ENCODE measurements around the gene GAL3ST3.
A peak's percentile ranks its signal among the peaks of the same experiment; 100 is the strongest.
"Not testable (repeated sequence)": the region's sequence is repeated elsewhere in the genome, so short reads cannot be mapped to it uniquely, and the experiment has no call there.

The GAL3ST3 gene

DNA sequence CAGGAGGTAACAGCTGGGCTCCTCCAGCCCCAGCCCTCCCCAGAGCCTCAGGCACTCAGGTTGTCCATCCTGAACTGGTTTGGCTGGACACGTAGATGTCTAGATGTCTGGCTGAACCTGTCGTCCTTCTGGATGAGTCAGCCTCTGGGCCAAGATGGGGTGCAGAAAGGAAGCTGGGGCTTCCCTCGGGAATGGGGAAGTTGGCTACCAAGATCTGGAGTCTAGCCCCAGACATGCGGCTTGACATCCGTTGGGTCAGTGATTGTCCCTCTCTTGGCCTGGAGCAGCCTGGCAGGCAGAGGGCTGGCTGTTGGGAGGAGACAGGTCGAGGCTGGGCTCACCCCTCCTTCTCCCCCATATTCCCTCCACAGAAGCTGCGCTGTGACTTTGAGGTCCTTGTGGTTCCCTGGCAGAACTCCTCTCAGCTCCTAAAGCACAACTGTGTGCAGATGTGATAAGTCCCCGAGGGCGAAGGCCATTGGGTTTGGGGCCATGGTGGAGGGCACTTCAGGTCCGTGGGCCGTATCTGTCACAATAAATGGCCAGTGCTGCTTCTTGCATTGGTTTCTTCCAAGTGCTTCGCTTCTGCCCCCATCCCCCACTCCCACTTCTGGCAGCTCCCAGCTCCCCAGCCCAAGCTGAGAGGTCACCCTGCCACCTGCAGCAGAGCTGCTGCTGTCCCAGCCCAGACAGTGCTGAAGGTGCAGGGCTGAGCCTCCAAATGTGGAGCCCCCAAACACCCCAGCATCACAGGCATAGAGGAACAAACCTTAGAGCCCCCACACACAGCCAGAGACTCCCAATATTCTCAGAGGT lies 35.8 kb downstream of the GAL3ST3 start:
- DNase-seq (ENCODE audit: low spot score), result peak; percentile 33

DNA sequence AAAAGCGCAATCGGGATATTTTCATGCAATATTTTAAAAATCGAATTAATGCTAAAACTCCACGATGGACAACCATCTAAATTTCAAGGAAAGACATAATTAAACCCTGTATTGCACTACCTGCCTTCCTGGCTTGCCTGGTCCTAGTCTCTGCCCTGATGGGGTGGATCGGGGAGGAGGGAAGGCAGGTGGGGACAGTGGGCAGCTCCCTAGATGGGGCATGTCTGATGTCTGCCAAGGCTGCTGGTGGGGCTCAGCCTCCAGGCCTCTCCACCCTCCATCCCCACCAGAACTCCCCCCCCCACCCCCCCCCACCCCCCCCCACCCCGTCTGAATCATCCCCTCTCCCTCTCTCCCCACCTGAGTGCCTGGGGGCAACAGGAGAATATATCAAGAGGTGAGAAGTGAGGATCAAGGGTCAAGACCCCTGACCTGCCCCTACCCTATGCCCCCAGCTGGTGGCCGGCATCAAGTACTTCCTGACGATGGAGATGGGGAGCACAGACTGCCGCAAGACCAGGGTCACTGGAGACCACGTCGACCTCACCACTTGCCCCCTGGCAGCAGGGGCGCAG lies 36.5 kb downstream of the GAL3ST3 start:
- no peak for DNase-seq (ENCODE audit: low spot score)

DNA sequence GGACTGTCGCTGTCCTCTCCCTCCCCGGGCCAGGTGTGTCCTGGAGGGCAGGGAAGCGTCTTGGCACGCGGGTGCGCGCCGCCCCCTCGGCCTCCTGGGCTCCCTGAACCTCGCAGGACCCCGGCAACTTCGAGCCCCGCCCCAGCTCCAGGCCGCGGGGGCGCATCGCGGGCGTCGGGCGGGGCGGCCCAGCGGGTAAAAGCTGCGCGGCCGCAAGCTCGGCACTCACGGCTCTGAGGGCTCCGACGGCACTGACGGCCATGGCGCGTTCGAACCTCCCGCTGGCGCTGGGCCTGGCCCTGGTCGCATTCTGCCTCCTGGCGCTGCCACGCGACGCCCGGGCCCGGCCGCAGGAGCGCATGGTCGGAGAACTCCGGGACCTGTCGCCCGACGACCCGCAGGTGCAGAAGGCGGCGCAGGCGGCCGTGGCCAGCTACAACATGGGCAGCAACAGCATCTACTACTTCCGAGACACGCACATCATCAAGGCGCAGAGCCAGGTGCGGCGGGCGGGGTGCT lies 37.1 kb downstream of the GAL3ST3 start, which contains the start of gene CST6:
TSS of gene CST6 (plus strand) at position 224 of the 519 bp plus-strand sequence. CDS start at position 261, 37 bp downstream.
- no peak for DNase-seq (ENCODE audit: low spot score)

DNA sequence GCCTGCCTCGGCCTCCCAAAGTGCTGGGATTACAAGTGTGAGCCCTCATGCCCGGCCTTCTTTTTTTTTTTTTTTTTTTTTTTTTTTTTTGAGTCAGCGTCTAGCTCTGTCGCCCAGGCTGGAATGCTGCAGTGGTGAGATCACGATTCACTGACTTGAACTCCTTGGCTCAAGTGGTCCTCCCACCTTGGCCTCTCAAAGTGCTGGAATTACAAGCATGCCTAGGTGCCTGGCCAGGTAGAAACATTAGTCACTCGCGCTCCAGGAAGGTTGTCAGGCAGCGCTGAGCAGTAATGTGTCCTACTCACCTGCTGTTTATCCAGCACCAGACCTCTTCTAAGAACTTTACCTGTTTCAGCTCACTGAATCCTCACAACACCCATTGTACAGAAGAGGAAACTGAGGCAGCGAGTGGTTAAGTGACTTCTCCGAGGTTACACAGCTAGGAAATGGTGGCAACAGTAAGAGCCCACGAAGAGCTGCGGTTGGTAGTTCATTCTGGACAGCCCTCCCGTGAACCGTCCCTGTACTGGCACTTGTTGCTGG lies 37.6 kb downstream of the GAL3ST3 start:
- no peak for DNase-seq (ENCODE audit: low spot score)

DNA sequence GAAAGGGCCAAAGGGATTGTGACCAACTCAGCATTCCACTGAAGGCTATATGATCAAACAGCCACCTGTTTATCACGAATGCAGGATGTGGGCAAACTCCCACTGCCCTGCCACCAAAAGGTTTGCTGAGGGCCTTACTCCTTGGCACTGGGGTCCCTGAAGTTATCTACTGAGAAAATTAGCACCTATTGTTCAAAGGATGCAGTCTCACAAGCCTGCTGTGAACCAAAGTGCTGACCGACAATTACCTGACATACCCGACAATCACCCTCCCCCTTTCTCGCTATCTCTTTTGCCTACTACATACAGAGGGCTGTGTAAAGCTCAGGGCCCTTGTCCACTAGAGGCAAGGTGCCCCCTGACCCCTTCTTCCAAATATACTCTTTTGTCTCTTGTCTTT lies 38.9 kb downstream of the GAL3ST3 start:
- not testable (repeated sequence) for DNase-seq (ENCODE audit: low spot score)

DNA sequence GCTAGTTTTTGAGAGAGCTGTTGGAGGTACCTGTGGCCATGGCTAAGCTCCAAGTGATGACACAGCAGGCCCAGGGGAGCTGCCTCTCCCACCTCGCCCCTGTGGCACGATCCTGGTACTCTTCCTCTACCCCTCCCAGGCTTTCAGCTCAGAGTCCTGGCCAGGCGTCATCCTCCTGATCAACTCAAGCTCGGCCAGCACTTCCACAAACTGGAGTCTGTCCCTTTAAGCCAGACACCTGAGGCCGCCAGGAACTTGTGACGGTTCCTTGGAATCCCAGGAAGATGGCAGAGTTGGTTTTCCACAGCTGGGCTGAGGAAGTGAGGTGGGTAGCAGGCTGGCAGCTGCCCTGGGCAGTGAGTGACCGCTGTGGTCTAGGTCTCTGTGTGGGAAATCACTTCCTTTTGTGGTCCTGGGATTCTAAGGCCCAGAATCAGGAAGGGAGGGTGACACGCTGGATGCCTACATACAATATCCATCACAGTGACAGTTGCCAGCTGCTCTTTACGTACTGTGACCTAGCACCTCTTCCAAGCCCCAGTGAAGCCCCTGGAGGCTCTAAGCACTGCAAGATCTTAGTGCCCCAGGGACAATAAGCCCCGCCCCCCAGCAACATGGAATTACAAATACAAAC lies 40.4 kb downstream of the GAL3ST3 start:
- no peak for DNase-seq (ENCODE audit: low spot score)

DNA sequence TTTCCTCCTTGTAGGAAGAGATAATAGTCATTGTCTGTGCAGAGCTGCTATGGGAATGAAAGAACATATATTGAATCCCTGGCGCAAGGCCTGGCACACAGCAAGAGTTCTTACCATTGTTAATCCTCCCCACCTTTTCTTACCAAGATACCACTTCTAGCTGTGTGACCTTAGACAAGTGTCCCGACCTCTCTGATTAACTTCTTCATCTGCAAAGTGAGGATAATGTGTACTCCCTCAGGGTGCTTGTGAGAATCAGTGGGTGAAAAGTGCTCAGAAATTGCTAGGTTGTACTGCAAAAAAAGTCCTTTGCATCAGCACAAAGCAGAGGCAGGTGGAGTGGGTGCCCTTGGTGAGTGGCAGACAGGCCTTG lies 40.9 kb downstream of the GAL3ST3 start:
- DNase-seq (ENCODE audit: low spot score), result no peak

DNA sequence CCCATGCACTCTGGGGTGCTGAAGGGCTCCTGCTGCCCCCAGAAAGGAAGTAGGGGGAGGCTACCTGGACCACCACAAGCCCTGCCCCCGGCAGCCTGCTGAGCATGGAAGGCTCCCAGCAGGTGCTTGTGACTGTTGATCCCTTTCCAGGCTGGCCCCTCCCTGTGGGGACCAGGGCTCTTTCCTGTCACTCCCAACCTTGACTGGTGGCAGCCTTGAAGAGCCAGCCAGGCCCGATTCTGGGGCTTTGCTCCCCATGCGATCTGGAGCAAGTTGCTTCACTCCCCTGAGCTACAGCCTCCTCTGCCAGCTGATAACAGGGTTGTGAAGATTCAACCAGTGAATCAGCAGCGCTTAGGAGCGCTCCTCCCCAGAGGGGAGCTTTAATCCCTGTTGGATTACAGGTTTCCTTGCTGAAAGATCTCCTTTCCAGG lies 41.7 kb downstream of the GAL3ST3 start:
- no peak for DNase-seq (ENCODE audit: low spot score)

DNA sequence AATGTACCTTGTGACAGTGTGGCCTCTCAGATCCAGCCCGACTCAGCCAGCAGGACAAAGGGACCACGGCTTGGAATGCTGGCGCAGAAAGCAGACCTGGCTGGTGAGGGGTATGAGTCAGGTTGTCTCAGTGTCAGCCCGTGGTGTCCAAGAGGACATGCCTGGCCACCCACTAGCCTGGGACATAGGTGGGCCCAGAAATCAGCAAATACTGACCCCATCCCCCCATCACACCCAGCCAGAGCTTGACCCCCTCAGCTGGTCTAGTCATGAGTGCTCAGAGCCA lies 42.1 kb downstream of the GAL3ST3 start:
- no peak for DNase-seq (ENCODE audit: low spot score)

DNA sequence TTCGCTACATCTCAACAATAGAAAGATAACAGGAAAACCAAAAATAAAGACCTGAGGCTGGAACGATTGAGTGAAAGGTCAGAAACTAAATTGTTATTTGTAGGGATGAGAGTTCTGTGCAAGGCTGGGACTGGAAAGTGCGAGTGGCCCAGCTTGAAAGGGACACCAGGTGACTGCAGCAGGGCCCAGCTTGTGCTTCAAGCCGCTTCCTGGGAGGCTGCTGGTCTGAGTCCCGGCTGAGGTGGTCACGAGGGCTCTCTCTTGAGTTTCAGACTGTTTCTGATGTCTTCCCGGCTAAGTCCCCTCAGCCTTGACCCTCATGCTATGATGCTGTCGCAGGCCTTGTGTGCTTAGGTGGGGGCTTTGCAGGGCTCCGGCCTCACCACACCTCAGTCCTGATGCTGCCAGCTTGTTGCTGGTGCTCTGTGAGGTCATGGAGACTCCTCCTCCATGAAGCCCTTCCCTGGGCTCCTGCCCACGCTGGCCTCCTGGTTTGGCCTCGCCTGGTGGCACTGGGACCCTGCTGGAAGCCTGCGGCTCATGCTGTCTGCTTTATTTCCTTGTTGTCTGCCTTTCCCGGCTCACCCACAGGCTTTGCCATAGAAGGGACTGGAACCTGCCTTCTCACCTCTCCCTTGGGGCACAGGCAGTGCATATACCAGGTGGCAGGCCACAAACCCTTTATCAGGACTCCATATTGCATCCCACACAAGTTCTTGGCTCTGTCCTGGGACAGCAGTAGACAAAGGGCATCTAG lies 42.6 kb downstream of the GAL3ST3 start:
- DNase-seq (ENCODE audit: low spot score), result no peak

DNA sequence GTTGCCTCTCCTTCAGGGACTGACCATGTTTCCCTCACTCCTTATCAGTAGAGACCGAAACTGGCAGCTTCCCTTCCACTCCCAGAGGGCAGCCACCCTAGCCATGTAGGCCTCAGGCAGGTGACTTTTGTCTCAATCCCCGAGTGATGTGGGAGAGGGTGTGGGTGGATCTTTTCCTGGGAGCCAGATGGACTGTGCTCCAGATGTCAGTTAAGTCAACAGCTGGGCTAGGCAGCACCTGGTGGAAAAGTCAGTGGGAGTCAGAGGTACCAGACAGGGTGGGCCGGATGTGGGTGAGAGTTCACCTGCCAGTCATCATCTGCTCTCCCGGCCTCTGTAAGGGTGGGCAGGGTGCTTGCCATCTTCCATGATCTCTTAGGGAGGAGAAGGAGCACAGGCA lies 44.8 kb downstream of the GAL3ST3 start:
- no peak for DNase-seq (ENCODE audit: low spot score)

DNA sequence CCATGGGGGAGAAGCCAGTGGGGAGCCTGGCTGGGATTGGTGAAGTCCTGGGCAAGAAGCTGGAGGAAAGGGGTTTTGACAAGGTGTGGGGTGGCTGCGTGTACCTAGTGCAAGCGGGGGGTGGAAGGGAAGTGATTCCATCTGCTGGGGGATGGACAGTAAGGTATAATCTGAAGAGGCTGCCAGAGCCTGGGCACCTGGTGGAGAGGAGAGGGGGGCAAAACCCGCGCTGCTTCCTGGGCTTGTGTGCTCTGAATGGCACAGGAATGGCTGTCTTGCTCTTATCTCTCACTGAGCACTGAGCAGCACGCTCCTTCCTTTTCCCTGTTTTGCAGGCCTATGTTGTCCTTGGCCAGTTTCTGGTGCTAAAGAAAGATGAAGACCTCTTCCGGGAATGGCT lies 45.7 kb downstream of the GAL3ST3 start:
- DNase-seq (ENCODE audit: low spot score), result no peak

DNA sequence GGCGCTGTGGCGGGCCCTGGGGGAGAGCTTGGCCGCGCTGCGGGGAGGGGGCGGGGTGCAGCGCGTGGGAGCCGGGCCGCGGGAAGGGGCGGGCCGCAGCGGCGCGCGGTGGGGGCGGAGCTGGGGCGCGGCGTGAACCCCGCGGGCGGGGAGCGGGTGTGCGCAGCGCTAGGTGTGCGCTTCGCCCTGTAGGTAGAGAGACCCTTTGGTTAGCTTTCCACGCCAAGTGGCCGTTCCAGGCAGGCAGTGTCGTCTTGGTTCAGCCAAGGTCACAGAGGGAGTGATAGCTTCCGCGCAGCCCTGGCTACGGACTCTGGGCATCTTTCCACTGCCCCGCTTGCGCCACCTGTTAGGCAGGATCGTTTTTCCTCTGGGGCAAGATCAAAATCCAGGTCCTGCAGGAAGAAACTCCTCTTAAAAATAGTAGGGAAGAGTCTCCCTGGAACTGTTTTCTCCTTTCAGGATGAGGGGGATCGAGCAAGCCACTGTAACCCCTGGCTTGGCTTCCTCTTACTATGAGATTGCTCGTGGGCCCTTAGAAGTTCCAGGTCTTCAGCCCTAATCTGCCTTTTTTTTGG lies 46.2 kb downstream of the GAL3ST3 start:
- DNase-seq (ENCODE audit: low spot score), result peak; percentile 67

DNA sequence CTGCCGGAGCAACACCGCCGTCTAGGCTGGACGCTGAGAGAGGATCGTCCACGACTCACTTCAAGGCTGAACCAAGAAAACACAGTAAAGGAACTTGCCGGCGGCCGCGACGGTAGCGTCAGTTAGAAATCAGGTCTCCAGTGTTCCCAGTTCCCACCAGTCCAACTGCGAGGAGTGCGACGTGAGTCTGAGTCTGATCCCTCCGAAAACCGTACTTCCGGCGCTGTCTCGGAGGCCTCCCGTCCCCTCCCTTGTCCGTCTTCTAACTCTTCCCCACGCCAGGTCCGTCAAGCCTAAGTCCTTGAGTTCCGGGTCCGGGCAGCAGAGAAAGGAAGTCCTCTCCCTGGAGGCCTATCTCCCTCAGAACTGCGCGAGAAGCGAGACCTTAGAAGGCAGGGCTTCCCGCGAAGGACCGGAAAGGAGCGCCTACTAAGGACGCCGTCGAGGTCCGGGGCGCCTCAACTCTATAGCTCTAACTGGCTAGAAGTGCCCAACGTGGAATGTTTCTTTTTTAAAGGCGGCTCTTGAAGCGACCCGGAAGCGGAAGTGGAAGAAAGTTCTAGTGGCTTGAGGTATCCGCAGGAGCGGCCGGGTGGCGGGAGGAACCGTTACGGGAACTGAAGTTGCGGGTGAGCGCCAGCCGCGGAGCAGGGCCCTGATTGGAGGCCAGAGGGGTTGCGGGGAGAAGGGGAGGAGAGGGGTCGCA lies 46.9 kb downstream of the GAL3ST3 start, which contains the start of the genes BANF1 and EIF1AD:
TSS of gene BANF1 (plus strand) at position 562 of the 706 bp plus-strand sequence. CDS start 748 bp downstream, outside the sequence.
TSS of gene EIF1AD (minus strand) at position 216 of the 706 bp plus-strand sequence. CDS start 1,768 bp downstream, outside the sequence.
- peak; percentile 90 for DNase-seq (ENCODE audit: low spot score)

DNA sequence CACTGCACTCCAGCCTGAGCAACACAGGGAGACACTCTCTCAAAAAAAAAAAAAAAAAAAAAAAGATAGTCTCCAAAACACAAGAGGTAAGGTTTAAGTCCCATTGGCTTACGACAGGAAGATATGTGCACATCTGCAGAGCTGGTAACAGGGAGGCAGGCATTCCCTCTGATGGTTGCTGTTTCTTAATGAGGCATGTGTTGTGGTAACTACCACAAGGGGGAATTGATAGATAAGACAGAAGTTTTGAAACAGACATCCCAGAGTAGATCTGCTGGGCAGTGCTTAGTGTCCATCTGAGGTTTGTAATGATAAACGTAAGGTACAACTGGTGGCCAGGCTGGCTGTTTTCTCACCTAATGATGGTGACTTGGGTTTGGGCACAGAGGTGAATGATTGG lies 51.7 kb downstream of the GAL3ST3 start:
- DNase-seq (ENCODE audit: low spot score), result no peak

DNA sequence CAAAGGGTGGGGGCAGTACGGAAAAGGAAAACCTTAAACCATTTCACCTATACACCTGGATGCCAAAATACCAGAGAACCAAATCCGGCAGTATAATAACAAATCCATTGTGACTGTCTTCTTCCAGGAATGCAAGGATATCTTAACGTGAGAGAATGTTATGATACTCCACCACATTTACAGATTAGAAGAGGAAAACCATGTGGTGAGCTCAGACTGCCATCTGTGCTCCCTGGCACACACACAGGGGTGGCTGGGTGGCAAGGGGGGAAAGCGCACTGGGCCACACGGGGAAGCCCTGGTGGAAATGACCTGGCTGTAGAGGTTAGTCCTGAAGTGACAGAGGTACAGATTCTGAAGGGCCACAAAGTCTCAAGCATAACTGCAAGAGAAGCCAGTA lies 56.9 kb downstream of the GAL3ST3 start:
- no peak for DNase-seq (ENCODE audit: low spot score)

Measured in HuH-7.5 (cell line).